AG10803 (cell line): Measurements from ENCODE around the gene RDX.
A peak's percentile ranks its signal among the peaks of the same experiment; 100 is the strongest.

ENCODE experiments used
- DNase-seq: peaks from one replicate; pipeline ENCODE4 v3.0.0; 2010; ENCODE audit warnings: low read depth
- H3K4me3 ChIP-seq: 2 replicates; pipeline ENCODE4 v1.5.1; 2011; ENCODE audit warnings: mild to moderate bottlenecking, low read length, control low read depth
- CTCF ChIP-seq: conservative IDR thresholded peaks from 2 replicates; pipeline ENCODE4 v1.5.1; 2011; ENCODE audit warnings: mild to moderate bottlenecking, low read length, control low read depth, inconsistent platforms

Gene RDX

GRCh38 chr11:110190885-110191284 is 105.5 kb downstream of the RDX start:
- DNase-seq = no peak
- H3K4me3 ChIP-seq = no peak overlapping the region
- no peak for TF ChIP-seq CTCF

GRCh38 chr11:110187731-110188130 is 108.7 kb downstream of the RDX start:
- no peak overlapping the region for H3K4me3 ChIP-seq
- DNase-seq = no peak
- no peak for TF ChIP-seq CTCF

GRCh38 chr11:110186867-110187266 is 109.5 kb downstream of the RDX start:
- TF ChIP-seq CTCF = no peak
- no peak for DNase-seq
- H3K4me3 ChIP-seq = no peak overlapping the region

DNA sequence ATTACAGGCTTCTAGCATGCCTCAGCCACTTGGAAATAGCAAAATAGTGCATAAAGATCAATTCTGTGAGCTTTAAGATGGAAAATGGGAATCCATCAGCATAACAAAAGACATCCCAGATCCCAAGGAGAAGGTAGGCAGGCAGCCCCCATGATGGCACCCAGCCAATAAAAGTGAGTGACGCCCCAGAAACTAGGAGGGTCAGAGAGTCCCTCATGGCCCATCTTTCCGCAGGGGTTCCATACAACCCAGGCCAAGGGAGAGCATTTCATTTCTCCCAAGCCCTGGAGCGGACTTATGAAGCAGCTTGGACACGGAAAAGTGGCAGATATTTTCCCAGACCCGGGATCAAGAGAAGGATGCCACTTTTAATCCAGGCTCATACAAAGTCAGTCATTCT is 110.0 kb downstream of the RDX start:
- TF ChIP-seq CTCF = no peak
- no peak for DNase-seq
- no peak overlapping the region for H3K4me3 ChIP-seq

DNA sequence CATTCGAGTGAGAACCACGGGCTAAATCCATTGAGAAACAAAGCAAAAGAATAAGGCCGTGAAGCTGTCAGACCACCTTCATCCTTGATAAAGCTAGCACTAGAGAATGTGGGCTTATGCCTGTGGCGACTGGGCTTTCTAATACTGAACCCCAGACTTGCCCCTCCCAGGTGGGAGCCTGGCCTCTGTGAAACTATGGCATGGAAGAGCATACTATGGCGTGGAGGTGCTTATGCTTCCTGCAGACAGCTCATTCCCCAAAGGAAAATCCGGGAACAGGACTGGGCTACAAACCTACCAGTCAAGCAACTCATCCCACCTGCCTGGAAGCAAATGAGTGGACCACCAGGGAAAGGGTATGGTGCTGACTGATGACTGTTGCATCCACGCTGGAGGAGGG is 110.8 kb downstream of the RDX start:
- no peak for DNase-seq
- no peak for TF ChIP-seq CTCF
- no peak overlapping the region for H3K4me3 ChIP-seq

DNA sequence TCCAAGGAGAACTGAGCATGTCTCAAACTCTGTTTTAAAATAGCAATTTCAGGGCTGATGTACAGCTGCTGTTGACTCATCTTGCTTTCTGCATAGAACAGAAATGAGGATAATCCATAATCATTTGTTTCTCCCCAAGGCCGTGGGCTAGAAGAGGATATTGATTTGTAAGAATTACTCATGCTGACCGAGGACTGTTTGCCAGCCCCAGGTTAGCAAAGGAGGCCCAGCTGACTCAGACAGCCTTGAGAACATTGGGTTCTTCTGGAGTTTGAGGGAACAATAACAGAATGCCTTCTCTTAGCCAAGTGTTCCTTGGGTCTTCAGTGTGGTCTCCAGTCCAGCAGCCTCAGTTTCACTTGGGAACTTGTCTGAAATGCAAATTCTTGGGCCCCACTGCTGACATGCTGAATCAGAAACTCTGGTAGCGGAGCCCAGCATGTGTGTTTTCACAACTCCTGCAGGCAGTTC is 111.3 kb downstream of the RDX start:
- TF ChIP-seq CTCF = no peak
- H3K4me3 ChIP-seq = no peak overlapping the region
- DNase-seq = peak; percentile 8

DNA sequence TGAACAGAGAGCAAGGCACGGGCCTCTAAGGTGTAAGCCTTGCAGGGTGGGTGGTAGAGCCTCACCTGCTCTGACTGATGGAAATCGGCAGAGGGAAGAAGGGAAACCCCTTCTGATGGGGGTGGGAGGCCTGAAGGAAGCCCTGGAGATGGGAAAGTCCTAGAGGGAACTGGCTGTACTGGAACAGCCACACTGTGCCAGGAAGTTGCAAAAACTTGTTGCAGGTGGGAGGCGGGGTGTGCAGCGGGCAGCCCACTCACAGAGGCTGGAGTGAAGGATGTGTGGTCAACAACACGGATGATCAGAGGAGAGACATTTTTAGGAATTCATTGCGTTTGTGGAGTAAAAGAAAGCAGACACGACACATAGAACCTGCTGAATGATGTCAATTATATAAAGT is 112.0 kb downstream of the RDX start:
- no peak overlapping the region for H3K4me3 ChIP-seq
- no peak for TF ChIP-seq CTCF
- no peak for DNase-seq
